GM23338 (cell line): Measurements from ENCODE around the gene DCDC1.

Experiments used
- CREB1 ChIP-seq: fragments of 250-450 bp; sonication (Bioruptor Pico); IDR thresholded peaks from 2 replicates; pipeline ENCODE4 v1.5.0; 2020; ENCODE audit warnings: low read depth, mild to moderate bottlenecking, moderate library complexity
- EZH2 ChIP-seq: fragments of 200-600 bp; sonication (generic); IDR thresholded peaks from one replicate; pipeline ENCODE4 v1.8.0; 2017; ENCODE audit warnings: antibody characterized with exemption, mild to moderate bottlenecking, low read depth; ENCODE audit not compliant: unreplicated experiment
- EZH2phosphoT487 ChIP-seq: fragments of 200-600 bp; sonication (generic); IDR thresholded peaks from one replicate; pipeline ENCODE4 v1.8.1; 2018; ENCODE audit warnings: antibody characterized with exemption; ENCODE audit not compliant: unreplicated experiment
- POLR2AphosphoS5 ChIP-seq: IDR thresholded peaks from 2 replicates; pipeline ENCODE4 v1.6.1; 2016; ENCODE audit warnings: antibody characterized with exemption, low read depth
- TF ChIP-seq, protein P1 (sequence below), 2 experiments: fragments of 200-600 bp in 1 of 2; sonication (generic) in 1 of 2; conservative IDR thresholded peaks; 2 replicates each; pipeline versions ENCODE4 v1.5.1 to v1.6.1; 2016 to 2017; ENCODE audit warnings: antibody characterized with exemption in 2 of 2, low read depth in 2 of 2, mild to moderate bottlenecking in 2 of 2, moderate library complexity in 1 of 2

DNA sequence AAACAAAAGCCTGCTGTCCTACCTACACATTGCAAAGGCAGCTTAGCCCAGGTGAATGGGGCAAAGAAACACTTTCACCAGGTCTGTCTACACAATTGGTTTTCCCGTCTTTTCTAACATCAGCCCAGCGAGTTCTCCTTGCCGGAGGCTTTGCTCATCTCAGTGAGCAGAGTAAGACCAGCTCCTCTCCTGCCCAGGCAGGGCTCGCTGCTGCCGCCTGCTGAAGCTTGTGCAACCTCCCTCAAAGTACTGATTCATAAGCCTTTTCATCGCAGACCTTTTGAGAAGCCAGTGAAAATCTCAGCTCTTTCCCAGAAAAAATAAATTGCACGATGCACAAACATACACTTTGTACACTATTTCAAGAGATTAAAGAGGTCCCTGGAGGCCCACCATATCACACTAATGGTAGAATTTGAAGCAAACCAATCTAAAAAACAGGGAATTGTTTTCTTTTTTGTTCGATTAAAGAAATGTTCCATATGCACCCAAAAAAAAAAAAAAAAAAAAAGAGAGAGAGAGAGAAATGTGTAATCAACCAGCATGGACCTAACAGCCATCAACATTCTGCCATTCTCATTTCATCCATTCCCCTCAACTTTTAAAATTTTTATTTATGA is 455.3 kb downstream of the DCDC1 start:
- TF ChIP-seq CREB1 (CRISPR knock-in tag) (no peak), EZH2 (no peak), POLR2AphosphoS5 (no peak), EZH2phosphoT487 (no peak)
- TF ChIP-seq, protein P1, sequence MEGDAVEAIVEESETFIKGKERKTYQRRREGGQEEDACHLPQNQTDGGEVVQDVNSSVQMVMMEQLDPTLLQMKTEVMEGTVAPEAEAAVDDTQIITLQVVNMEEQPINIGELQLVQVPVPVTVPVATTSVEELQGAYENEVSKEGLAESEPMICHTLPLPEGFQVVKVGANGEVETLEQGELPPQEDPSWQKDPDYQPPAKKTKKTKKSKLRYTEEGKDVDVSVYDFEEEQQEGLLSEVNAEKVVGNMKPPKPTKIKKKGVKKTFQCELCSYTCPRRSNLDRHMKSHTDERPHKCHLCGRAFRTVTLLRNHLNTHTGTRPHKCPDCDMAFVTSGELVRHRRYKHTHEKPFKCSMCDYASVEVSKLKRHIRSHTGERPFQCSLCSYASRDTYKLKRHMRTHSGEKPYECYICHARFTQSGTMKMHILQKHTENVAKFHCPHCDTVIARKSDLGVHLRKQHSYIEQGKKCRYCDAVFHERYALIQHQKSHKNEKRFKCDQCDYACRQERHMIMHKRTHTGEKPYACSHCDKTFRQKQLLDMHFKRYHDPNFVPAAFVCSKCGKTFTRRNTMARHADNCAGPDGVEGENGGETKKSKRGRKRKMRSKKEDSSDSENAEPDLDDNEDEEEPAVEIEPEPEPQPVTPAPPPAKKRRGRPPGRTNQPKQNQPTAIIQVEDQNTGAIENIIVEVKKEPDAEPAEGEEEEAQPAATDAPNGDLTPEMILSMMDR (conservative IDR thresholded peaks at IDR 0.05; ENCODE audit: low read depth in 2 of 2): peak; percentile 84 to 87
